CD4-positive, alpha-beta T cell treated with Interleukin-1 beta for 1 hour (primary cell): ENCODE results near the gene SREBF2.
A peak's percentile ranks its signal among the peaks of the same experiment; 100 is the strongest.
"Not testable (repeated sequence)": the region's sequence is repeated elsewhere in the genome, so short reads cannot be mapped to it uniquely, and the experiment has no call there.

Source experiments
- DNase-seq, 2 donors: peaks; one replicate each; pipeline ENCODE4 v3.0.0-alpha.2; 2020 to 2022

SREBF2 gene

DNA sequence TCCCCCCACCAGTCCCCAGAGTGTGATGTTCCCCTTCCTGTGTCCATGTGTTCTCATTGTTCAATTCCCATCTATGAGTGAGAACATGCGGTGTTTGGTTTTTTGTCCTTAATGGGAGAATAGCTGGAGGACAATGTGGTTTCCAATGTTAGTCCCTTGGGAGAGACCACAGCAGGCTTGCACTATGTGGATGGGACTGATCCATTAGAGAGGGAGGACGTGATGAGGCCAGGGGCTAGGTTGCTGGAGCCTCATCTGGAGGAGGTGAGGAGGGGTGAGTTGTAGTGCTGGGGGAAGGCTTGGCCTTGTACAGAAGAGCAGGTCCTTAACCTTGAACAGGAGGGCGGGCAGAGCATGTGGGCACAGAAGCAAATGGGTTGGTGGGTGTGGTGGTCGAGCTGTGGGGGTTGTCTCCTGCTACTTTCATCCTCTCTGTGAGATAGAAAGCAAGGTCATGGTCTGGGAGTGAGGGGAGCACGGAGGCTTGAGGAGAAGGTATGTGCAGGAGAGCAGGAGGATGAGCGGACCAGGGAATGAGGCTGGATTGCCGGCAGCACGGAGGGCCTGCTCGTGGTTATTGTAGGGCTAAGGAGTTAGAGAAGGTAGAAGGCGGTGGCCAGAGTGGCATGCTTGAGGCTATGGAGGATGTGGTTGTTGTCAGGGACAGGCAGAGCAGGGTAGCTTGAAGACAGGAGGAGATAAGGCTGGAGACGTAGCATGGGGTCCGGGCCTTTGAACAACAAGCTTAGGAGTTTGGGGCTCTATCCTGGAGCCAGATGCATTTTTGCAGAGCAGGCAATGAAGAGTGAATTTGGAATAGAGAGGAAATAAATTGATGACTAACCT is 11.2 kb upstream of the SREBF2 start:
- DNase-seq = no peak

DNA sequence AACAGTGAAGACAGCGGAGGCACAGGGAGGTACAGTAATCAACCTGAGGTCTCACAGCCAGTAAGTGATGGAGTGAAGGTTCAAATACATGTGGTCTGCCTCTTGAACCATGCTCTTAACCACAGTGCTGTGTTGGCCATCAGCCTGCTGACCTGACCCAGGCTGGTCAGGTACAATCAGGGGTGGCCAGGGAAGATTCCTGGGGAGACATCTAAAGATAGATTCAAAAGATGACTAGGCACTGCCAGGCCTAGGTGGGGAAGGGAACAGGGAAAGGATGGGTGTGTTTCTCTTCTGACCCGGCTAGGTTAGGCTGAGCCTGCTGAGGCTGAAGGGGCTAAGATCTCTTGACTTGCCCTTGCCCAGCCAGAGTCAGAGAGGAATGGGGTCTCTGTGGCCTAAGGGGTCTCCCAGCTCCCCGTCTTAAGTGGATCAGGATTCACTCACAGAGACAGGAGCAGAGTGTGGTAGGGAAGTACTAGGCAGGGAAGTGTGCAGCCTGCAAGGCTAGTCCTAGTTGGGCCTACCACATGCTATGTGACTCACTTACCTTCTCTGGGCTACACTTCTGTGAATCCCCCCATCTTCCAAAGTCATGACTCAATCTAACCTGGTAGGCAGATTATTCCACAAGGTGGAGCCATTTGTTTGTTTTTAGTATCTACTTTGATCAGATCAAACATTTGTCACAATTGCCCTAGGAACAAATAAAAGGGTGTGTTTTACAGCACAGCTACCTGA is 10.4 kb upstream of the SREBF2 start:
- DNase-seq = peak; percentile 33 to 83

DNA sequence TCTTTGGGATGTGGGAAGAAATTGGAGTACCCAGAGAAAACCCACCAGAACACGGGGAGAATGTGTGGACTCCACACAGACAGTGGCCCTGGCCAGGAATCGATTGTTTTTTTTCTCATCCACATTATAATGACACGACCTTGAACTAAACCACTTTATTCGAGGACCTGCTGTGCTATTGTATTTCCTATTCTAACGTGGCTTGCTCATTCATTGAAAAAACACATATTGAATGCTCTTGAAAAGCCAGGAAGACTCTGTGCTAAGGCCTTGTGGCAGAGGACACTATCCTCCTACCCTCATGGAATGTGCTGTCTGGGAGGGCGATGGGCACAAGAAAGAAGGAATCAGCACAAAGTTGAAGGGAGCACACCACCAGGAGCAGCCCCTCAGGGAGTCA is 9.1 kb upstream of the SREBF2 start:
- DNase-seq = no peak

DNA sequence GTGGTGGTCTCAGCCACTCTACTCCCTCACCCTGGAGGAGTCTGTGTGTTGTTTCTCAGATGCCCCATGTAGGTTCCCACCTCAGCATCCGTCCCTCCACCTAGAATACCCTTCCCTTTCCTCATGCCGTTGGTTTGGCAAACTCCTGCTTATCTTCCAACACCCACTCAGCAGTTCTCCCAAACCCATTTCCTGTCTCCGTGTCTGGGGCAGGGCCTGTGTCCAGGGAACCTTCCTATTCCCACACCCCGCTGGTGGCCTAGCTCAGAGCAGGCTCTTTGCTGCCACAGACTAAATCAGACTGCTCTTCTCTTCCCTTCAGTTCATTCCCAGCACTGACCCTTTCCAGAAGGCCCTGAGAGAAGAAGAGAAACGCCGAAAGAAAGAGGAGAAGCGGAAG is 7.5 kb upstream of the SREBF2 start:
- no peak for DNase-seq

DNA sequence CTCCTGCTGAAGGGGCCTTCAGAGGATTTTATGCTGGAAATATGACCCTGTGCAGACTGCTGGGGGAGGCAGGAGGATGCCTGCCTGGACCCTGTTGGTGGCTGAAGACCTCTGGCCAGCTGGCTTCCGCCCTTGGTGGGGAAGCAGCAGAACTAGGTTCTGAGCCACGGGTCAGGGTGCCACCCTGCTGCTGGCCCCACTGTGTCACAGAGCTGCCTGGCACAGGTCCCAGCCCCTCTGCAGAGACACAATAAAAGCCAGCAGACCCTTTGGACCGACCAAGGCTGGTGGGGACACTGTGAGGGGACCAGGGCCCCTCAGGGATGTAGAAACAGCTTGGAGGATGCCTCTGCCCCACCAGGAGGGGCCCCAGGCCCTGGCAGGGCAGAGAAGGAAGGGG is 6.9 kb upstream of the SREBF2 start:
- DNase-seq = no peak

DNA sequence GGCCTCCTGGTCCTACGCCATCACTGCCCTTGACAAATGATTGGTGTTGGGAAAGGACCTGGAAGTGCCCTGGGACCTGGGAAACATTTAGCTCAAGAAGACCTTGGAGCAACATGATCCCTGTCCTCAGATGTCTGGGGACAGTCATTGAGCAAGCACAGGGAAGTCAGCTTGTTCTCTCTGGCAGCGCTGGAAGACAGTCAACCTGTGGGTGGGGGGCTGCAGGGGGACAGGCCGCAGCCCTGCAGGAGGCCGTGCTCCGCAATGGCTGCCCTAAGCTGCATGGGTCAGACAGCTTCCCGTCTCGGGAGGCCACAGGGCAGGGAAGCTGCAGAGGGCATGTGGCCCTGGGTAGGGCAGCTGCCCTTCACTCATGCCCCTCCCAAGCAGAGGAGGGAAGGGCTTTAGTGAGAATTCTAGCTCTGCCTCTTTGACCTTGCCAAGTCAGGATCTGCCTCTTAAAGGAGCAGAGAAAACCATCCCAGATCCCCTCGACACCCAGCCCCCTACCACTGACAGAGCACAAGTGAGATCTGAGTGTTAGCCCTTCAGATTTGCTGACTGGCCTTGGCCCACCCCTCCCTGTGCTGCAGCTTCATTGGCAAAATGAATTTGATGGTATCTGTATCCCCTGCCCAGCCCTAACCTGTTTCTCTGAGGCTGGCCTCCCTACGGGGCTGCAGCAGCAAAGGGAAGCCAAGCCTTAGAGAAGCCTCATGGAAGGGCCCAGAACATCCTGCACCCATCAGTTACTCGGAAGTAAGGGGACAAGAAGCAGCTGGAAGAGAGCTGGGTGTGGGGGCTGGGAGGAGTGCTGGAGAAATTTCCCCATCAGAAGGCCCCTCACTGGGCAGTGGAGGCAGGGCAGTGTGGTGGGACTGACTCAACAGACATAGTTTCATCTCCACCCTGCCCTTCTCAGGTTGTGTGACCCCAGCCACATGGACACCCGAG is 6.2 kb upstream of the SREBF2 start:
- DNase-seq = no peak

DNA sequence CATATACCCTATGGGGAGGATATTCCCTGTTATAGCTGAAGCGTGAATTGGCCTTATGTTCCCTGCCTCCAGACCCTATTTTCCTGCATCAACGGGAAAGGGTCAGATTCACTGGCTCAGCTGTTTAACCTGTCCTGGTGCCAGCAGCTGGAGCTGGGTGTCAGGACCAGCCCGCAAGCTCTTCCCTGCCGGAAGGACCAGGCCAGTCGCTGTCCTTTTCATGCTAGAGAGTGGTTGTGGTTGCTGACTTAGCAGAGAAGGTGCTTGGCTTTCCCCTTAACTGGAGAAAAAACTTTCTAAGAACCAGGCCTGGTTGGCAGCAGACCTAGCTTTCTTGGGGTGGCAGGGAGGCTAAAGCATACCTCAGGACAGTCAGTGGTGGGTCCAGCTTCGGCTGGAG is 5.2 kb upstream of the SREBF2 start:
- no peak for DNase-seq

DNA sequence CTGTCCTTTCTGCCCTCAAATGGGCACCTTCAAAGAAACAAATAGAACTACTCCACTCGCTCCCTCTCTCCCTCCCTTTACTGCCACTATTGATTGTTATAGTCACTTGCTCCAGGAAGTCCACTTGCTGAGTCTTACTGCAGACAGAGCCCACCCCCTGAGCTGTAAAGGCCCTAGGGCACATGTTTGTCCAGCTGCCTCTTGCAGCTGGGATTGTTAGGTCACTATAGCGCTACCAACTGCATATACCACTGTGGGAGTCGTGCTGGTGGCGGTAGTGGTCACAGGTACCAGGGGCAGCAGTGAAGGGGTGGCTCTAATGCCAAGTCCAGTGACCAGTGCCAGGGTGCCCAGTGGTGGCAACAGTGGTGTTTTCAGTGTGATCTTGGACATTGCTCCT is 4.4 kb upstream of the SREBF2 start:
- no peak for DNase-seq

DNA sequence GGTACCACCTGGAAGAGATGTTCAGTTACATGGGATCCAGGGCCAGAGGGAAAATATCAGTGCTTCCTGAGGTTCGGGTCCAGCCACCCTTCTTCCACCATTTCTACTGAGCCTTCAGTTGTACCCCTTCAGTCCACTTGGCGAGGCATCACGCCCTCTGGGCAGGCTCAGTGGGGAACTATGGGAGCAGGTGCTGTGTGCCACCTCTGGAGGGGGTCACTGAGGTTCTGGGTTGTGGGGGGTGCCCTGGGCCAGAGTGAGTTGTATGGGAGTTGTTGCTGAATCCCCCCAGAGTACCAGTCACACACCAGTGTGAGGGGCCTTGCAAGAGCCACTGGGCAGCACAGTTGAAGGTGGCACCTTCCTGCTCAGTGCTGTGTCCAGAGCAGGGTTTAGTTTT is 2.7 kb upstream of the SREBF2 start:
- DNase-seq = peak in 1 of 2 donors; percentile 14

DNA sequence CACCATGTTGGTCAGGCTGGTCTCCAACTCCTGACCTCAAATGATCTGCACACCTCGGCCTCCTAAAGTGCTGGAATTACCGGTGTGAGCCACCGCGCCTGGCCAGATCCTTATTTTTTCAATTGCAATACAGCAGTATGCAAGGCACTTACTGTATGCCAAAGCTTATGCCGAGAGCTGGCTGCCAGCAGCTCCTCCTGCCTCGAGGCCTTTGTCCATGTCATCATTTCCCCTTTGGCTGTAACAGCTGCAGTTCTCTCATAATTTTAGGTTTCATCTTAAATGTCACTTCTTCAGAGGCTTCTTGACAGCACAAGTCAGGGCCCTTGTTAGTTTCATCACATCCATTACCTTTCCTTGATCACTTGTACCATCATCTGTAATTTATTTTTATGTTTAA is 1.5 kb upstream of the SREBF2 start:
- DNase-seq = peak in 1 of 2 donors; percentile 36

DNA sequence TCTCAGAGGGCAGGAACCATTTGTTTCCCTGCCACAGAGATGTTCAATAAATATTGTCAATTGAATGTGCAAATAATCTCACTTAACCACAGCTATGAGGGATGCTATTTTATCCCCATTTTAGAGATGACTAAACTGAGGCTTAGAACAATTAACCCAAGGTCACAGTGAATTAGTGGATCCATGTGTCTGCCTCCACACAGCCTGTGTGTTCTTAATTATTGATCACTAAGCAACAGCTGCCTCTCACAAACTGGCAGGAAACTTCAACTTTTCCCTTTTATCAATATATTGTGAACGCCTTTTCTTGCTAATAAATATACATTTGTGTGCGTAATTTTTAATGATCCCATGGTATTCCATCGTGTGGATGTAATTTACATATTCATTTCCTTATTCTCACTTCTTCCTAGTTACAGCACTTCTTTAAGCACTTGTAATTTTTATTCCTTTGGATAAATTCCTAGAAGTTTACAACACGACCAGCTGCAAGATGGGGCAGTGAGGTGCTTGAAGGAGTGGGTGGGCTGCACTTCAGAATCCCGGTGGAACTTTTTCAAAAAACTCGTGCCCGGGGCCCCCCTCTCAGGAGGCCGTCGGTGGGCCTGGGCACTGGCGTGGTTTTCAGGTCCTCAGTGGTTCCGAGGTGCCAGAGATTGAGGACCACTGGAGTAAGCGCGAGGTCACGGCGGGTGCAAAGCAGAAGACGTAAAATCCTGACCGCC is 915 bp upstream of the SREBF2 start:
- DNase-seq = peak in 1 of 2 donors; percentile 14

DNA sequence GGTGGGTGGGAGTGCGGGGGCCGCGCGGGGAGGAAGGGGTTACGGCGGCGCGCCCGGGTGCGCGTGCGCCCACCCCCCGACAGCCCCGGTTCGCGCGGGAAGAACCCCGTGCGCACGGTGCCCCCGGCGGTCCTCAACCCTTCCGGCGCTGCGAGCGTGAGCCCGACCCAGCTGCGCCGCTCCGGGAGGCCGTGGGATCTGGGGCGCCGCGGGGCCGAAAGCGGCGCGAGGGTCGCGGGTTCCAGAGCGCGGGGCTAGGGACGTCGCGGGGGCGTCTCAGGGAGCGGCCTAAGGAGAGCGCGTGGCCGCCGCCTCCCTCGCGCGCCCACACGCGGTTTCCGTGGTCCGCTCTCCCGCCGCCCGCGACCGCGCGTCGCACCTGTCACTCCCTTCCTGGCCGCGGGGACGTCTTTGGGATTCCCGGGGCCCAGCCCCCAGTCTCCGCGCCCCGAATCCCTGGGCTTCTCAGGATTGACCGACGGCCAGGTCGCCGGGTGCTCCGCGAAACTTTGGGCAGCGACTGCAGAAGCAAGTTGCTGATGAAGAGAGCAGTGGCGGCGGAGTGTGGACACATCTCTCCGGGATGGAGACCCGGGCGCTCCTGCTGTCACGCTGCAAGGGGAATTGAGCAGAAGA is 582 bp downstream of the SREBF2 start:
- peak; percentile 42 to 53 for DNase-seq

DNA sequence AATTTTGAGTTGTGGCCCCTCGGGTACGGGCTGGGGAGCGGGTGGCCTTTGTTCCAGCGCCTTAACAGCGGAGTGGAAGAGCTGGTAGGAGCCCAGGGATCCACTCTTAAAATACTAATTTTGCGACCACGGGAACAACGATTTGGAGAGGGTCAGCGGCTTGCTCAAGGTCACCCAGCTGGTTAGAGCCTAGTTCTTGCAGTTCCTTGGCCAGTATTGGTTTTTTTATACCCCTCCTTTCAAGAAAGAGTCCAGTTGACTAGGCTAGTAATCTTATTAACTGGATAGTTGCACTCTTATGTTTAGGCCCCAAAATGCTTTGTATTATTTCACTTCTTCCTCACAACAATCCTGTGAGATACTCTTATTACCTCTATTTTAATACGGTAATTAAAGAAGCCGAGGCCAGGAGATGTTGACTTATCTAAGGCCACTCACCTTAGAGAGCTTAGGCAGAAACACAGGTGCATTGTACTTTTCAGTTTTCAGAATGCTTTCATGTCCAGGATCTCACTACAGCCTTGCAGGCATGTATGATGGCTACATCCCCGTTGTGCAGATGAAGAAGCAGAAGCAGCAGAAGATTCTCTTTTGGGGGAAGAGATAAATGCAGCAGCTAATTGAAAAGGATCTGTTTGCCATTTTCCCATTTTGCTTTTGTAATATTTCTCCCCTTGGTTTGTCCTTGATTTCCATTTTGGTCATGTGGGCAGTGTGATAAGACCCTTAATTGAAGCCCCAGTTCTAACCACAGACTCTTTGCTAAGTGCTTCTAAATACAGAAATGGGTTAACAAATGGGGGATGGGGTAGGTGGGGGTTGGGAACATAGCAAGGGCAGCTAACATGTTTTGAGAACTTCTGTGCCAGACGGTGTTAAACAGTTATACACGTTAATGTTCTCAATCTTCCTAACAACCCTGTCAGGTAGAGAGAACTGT is 1.4 kb downstream of the SREBF2 start:
- peak in 1 of 2 donors; percentile 17 for DNase-seq

DNA sequence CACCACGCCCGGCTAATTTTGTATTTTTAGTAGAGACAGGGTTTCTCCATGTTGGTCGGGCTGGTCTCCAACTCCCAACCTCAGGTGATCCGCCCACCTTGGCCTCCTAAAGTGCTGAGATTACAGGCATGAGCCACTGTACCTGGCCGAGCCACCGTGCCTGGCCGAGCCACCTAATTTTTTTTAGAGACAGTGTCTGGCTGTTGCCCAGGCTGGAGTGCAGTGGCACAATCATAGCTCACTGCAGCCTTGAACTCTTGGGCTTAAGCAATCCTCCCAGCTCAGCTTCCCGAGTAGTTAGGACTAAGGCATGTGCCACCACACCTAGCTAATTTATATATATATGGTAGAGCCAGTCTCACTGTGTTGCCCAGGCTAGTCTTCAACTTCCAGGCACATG is 2.6 kb downstream of the SREBF2 start:
- DNase-seq = not testable (repeated sequence)

DNA sequence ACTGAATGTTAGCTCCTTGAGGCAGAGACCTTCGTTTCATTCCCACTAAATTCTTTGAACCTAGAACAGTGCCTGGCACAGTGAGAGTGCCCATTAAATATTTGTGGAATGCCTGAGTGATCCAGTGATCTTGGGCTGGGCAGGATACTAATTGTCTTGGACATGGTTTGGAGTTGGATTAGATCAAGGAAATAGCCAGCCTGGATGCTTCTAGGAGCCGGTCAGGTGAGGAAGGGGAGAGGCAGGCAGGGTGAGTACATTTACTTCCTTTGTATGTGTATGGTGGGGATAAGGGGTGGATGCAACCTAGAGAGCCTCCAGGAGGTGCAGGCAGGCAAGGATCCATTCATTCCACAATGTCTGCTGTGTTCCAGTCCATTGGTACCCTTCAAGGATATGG is 3.6 kb downstream of the SREBF2 start:
- no peak for DNase-seq

DNA sequence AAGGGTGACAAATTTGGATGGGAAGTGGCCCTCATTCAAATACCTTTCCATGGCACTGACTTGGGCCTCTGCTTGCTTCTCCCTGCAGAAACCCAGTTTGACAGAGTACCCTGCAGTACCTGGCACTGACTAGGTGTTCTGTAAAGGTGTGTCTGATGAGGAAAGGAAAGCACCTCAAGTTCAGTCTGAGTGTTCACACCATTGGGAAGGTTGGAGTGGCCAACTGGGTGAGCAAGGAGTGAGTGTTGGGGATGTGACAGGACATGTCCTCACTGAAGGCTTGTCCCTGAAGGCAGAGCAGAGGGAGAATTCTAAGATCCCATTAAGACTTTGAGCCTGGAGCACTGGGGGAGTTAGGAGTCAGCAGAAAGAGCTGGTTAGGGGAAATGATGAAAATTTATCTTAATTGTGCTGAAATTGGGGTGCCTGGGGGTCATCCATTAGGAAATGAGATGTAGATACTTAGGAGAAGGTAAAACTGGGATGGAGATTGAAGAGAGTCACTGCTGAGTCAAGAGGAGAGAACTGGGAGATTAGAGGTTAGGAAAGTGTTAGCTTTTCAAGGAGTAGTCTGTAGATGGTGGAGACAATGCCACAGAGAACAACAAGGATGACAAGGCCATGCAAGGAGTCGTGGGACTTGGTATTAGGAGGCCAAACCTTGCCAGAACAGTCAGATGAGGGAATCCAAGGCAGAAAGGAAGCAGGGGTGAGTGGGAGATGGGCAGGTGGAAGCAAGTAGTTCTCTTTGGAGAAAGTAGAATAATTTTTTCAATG is 6.1 kb downstream of the SREBF2 start:
- no peak for DNase-seq

DNA sequence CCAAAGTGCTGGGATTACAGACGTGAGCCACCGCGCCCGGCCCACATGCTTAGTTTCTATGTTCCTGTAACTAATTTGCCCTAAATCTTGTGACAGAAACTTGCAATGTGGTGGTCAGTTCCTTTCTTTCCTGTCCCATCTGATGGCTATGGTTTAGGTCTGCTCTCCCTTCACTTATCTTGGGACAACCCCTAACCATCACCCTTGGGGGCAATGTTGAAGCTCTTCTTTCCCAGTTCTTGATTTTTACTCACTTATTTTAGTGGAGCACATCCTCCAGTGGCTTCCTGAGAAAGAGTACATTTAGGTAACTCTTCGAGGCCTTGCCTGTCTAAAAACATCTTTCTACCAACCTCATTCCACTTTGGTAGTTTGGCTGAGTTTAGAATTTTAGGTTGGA is 7.3 kb downstream of the SREBF2 start:
- no peak for DNase-seq

DNA sequence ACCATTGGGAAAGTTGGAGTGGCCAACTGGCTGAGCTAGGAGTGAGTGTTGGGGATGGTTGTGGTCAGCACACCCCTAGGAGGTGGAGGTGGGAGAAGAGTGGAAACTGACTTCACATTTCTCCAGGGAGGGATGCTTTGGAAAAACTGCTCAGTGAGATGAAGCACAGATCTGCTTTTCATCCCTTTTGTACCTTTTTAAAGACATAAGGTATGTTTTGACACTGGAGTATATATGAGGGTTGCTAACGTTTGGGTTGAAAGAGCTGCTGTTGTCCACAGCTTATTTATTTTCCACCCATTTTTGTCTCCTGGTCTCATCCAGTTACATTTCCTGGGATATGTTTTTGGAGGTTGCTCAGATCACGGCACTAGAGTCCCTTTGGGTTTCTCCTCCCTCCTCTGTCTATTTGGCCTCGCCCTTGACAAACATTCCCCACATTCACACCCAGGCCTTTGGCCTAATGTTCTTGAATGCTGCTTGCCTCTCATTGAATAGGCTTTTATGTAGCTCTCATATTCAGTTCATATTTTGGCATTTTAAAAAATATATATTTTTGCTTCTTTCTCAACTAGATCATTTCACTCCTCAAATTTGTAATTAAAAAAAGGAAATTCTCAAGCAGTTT is 8.3 kb downstream of the SREBF2 start:
- DNase-seq = no peak
